HG02571 (cell line): ENCODE data around the gene RTN4R.
"Not testable (repeated sequence)": the region's sequence is repeated elsewhere in the genome, so short reads cannot be mapped to it uniquely, and the experiment has no call there.

Source experiments
- ATAC-seq: cut with Tn5 transposase; IDR thresholded peaks from one replicate; pipeline ENCODE4 v1.9.1; 2021; ENCODE audit warnings: mild to moderate bottlenecking, moderate library complexity; ENCODE audit not compliant: unreplicated experiment

Gene RTN4R

GRCh38 chr22:20268279-20269012 is at the start of gene RTN4R:
RTN4R (minus strand) TSS chr22:20268318; CDS start chr22:20268092, 226 bp downstream.
- ATAC-seq = no peak

- ATAC-seq = not testable (repeated sequence)
Measured at GRCh38 chr22:20317402-20318042, 49.4 kb upstream of the RTN4R start.

DNA sequence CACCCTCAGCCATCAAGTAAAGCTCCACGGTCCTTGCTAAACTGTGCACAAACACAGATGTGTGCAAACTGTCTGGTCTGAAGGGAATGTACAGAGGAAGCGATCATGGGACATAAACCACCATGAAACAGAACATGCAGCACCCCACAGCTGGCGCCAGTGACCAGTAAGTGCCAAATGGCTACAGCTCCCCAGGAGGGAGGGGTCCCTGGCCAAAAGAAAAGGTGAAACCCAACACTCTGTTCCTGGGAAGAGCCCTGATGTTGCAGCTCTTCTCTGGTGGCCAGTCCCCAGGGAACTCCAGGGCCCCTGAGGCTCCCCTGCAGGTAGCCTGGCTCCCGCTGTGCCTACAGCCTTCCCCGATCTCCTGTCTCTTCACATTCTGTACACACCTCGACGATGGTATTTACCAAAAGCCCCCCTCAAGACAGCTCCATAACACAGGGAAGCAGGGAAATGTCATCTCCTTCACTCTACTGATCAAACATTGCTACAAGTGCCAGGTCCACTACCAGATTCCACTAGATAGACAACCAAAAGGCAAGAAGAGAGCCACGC is 48.8 kb upstream of the RTN4R start:
- ATAC-seq = no peak

GRCh38 chr22:20316217-20316843 is 48.2 kb upstream of the RTN4R start:
- ATAC-seq = no peak

- ATAC-seq = no peak
Measured at GRCh38 chr22:20315337-20316216, 47.5 kb upstream of the RTN4R start.

GRCh38 chr22:20314741-20315336 is 46.7 kb upstream of the RTN4R start:
- not testable (repeated sequence) for ATAC-seq

DNA sequence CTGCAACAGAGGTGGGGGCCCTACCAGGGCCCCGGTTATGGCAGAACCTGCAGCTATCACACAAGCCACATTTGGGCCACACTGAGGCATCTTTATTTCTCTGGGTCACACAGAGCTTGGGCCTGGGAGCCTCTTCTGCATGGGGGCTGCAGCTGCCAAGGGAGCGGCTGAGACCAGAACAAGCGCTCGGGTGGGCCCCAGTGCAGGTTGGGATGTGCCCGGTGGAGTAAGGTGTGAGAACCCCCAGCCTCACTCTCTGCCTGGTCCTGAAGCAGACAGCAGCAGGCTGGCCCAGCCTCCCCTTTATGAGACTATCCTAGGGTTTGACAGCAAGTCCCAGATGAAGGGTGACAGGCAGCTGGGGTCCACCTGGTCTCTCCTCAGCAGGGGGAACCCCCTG is 46.1 kb upstream of the RTN4R start:
- not testable (repeated sequence) for ATAC-seq

DNA sequence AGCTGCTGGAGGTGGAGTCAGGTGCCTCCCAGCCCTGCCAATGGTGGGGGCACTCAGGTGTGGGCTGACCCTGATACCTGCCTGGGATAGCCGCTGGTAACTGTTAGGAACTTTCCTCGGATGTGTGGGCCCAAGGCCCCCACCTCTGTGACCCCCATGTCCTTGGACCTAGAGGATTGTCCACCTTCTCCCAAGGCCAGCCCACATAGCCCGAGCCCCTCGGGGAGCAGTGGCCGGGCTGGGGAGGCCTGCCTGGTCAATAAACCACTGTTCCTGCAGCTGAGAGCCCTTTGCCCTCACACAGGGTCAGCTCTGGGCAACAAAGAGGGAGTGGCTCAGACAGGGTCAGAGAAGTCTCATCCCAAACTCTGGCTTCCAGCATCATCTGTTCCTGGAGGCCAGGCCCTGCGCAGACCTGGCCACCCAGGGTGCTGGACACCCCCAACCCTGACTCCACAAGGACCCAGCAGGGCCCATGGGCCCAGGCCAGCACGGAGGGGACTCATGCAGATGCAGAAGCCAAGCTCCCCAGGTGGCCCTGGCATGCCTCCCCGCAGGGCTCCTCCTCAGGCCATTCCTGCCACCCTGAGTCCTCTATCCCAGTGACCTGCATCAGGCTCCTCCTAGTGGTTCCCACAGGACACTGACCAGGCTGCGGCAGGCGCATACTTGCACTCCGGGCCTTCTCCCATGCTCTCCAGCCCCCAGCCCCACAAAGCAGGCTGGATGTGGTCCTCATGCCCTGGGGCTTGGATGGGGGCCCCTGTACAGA is 45.4 kb upstream of the RTN4R start:
- ATAC-seq = not testable (repeated sequence)

DNA sequence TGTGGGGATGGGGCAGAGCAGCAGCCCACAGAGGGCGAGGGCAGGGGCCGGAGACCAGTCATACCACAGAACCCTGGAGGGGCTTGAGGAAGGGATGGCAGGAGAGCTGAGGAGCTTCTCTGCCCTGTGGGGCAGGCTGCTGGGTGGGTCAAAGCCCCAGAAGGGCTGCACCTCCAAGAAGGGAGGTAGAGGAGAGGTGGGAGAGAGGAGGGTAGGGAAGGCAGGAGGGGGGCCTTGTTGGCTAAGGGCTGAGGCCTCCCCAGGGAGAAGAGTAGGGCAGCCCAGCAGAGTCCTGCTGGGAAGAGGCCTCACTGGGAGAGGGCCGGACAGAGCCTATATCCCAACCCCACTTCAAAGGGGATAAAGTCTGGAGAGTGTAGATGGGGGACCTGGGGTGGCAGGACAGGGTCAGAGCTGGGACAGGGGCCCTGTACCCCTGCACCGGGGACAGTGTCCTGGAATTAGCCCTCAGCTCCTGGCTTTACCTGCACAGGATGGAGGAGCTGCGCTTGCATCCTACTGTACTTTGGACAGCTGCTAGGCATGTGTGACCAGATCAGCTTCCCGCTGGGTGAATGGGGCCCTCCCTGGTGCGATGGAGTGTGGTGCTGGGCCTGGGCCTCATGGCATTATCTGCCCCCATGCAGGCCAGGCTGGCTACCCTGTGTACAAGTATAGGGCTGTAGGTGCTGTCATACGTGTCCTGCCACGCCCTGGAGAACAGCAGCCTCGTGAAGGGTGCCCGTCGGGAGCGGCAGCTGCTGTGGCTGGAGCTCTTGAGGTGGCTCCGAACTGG is 44.5 kb upstream of the RTN4R start:
- ATAC-seq = no peak

- not testable (repeated sequence) for ATAC-seq
Measured at GRCh38 chr22:20311249-20312062, 43.3 kb upstream of the RTN4R start.

- ATAC-seq = not testable (repeated sequence)
Measured at GRCh38 chr22:20310773-20311172, 42.7 kb upstream of the RTN4R start.

DNA sequence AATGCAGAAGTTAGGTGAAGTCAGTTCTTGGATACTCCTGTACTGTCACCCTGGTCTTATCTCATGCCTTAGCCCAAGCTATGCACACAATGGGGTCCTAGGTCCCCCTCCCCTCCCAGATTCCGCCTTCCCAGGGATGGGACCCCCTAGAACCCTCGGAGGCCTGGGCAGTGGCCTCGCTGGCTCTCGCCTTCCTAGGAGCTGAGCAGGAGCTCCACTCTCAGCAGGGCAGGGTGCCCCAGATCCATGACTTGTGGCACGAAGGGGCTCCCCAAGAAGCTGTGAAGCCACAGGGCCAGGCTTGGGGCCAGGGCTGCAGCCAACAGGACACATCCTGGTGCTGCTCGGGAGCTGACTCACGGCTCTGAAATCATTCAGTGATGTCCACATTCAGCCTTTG is 42.1 kb upstream of the RTN4R start:
- ATAC-seq = not testable (repeated sequence)

GRCh38 chr22:20308806-20309650 is 40.9 kb upstream of the RTN4R start:
- ATAC-seq = not testable (repeated sequence)

DNA sequence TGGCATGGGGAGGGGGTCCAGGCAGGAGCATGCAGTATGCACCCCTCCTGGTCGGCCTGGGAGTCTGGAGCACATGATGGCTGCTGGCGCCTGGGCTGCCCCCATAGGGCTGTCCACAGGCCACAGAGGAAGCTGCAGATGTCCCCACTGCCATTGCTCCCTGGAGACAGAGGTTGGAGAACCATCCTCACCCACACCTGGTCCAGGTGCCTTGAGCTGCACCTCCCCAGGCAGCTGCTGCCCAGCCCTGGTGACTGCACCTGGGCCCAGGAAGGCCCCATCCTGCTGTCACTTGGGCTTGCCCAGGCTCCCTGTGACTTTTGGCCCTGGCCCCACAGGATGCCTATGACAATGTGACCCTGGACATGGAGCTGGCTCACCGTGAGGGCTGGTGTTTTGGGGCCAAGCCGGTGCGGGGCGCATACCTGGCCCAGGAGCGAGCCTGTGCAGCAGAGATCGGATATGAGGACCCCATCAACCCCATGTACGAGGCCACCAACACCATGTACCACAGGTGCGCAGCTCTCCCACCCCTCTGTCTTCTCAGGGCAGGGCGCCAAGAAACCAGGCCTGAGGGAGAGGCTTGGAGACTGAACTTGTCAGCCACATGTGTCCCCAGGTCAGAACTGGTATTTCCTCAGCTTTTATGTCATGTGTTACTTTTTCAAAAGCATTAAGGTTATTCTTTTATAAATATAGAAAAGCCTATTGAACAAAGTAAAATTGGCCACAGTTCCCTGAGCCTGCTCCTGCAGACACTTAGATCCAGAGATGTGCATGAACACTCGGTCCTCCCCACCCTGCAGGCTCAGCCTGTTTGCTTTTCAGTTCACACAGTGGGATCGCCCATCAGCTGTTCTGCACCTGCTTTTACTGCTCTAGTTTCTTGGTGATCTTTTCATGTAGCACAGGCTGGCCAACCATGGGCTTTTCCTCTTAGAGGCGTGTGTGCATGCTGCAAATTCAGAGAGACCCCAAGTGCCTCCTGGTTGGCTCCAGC is 39.6 kb upstream of the RTN4R start:
- ATAC-seq = not testable (repeated sequence)

DNA sequence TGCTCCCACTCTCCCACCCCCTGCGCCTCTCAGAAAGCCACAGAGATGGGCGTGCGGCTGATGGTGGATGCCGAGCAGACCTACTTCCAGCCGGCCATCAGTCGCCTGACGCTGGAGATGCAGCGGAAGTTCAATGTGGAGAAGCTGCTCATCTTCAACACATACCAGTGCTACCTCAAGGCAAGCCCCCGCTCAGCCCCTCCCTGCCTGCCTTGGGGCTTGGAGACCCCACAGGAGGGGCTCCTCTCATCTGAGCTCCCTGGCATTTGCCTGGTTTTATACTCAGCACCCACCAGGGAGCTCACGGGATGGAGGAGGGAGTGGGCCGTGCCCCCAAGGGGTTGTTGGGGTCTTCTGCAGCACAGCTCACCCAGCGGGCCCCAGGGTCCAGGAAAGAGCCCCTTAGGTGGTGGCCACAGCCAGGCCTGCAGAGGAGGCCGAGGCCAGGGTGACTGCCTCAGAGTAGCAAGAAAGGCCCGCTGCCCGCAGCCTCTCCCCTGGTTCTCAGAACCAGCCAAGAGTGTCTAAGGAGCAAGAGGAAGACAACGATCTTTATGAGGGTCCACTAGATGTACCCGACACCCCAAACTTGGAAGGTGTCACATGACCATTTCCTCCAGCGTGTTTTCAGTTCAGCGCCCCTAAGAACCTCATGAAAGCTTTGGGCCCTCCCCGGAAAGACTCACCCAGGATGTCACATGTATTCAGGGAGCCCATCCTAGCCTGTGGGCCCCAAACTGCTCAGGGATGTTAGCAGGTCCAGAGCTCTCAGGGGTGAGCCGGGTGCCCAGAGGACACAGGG is 38.7 kb upstream of the RTN4R start:
- not testable (repeated sequence) for ATAC-seq
